ENCODE measurements around the gene RAI14.
"Not testable (repeated sequence)": the region's sequence is repeated elsewhere in the genome, so short reads cannot be mapped to it uniquely, and the experiment has no call there.

DNA sequence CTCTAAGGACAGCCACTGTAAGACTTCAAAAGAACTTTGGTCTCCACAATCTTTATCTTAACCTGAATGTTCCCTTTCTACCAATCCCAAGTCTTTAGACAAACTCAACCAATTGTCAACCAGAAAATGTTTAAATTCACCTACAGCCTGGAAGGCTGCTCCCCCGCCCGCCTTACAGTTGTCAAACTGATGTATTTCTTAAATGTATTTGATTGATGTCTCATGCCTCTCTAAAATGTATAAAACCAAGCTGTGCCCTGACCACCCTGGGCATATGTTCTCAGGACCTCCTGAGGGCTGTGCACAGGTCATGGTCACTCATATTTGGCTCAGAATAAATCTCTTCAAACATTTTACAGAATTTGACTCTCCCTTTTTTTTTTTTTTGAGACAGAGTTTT, 45.3 kb downstream of the RAI14 start:
- TF ChIP-seq, protein P1, sequence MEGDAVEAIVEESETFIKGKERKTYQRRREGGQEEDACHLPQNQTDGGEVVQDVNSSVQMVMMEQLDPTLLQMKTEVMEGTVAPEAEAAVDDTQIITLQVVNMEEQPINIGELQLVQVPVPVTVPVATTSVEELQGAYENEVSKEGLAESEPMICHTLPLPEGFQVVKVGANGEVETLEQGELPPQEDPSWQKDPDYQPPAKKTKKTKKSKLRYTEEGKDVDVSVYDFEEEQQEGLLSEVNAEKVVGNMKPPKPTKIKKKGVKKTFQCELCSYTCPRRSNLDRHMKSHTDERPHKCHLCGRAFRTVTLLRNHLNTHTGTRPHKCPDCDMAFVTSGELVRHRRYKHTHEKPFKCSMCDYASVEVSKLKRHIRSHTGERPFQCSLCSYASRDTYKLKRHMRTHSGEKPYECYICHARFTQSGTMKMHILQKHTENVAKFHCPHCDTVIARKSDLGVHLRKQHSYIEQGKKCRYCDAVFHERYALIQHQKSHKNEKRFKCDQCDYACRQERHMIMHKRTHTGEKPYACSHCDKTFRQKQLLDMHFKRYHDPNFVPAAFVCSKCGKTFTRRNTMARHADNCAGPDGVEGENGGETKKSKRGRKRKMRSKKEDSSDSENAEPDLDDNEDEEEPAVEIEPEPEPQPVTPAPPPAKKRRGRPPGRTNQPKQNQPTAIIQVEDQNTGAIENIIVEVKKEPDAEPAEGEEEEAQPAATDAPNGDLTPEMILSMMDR (IDR thresholded peaks at IDR 0.05): not testable (repeated sequence)
- TF ChIP-seq ZFX (IDR thresholded peaks at IDR 0.05; ENCODE audit: borderline replicate concordance): not testable (repeated sequence)
